Right ventricle myocardium superior (tissue), 1 donor: ENCODE measurements around the gene PTPRG. TPM values are rescaled to one million over a fixed set of nuclear protein-coding genes. Genes with fewer than 3 reads are reported as not detected.

Experiments used
- ATAC-seq: fragments of 200-7000 bp; cut with Tn5 transposase; one replicate; pipeline ENCODE4 v1.9.1; 2020; ENCODE audit warnings: mild to moderate bottlenecking; ENCODE audit not compliant: poor library complexity
- DNase-seq: peaks from one replicate; pipeline ENCODE4 v3.0.0-alpha.2; 2020
- intact Hi-C: fragments of 100-400 bp; cut with DNase I; formaldehyde crosslinking; loops from one replicate; pipeline ENCODE4 v1.11.2; 2022
- total RNA-seq: library from RNA; stranded (reverse); fragmentation: NEBNext Ultra II Directional; extraction: Animal tissue kit (Norgen Biotek cat#: 25700); gene quantifications from one replicate; pipeline ENCODE4 v1.2.1, GENCODE V29; 2021
- donor health status: DM: no; HTN: yes; CAD: no; lungs with severe emphysema.

Gene PTPRG
- total RNA-seq, 1 donor from 2014 or later = 29.7 TPM

DNA sequence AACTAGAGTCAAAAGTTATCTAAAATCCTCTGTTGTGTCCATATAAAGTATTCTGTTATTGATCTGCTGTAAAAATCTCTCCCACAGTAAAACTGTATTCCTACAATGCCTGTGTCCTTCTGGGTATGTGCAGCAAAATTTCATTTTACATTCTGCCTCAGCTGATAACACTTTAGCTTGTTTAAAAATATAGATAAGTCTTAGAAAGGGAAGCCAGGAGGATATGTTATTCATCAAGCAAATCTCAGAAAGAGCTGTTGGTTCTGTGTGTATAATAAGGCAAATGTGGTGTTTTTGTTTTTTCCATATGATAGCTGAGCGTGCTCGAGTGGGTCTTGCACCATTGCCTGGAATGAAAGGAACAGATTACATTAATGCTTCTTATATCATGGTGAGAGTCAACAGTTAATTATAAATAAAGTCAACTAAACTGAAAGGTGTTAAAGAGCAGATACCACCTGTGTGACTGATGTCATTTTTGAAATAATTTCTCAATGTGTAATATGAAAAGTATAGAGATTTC is 715.3 kb downstream of the PTPRG start:
- DNase-seq (no peak), ATAC-seq (no peak)
- intact Hi-C loops = no loop called here

GRCh38 chr3:62277450-62277849 is 716.1 kb downstream of the PTPRG start:
- ATAC-seq = no peak
- DNase-seq = no peak
- intact Hi-C loops = no loop called here

DNA sequence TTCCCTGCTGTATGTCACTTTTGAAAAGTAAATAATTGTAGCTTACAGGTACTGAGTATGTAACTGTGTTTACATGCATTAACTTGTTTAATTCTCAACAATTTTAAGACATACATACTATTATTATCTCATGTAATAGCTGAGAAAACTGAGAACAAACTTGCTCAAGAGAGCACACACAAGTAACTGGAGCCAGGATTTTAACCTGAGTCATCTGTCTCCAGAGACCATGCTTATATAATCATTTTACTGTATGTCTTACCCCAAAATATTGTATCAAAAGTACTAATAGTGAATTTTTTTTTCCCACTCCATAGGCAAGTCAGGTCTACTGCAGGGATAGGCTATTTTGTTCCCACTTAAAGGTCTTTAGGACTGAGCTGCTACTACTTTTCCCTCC is 716.6 kb downstream of the PTPRG start:
- ATAC-seq = no peak
- intact Hi-C loops = no loop called here

DNA sequence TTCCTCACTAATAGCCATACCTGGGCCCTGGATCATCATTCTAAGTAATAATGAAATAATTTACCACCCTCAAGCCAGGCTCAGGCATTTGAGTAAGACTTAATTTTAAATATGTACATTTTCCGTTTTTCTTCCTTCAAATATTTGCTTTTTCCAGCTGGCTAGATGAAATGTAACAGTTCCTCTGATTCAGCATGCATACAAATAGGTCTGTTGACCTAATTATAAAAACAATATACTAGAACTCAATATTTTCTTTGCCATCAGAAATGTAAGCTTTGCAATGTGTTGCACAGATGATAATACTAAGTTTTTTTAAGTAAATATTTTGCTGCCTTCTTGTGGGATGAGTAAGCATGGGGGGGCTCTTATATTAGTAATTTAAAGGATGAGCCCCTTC is 720.4 kb downstream of the PTPRG start:
- ATAC-seq (no peak), DNase-seq (no peak)
- intact Hi-C loops = no loop called here

More for the DNA sequence above, 716.6 kb downstream of the PTPRG start:
- DNase-seq = no peak

DNA sequence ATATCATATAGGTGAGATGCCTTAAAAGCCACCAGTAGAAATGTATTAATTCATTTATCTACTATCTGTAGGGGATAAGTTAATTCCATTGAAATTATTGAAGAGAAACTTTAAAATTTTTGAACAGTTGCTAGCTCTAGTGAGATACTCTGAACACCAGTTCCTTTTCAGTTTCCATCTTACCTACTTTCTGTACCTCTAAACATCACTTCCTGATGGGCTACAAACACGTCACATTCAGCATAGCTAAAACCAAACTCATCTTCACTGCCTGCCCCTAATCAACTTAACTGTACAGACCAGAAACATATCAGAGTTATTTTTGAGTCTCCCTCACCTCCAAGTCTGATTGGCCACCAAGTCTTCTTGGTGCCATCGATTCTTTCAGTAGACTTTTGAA is 723.1 kb downstream of the PTPRG start:
- no peak for DNase-seq
- ATAC-seq = no peak
- intact Hi-C loops = no loop called here

GRCh38 chr3:62287392-62287927 is 726.1 kb downstream of the PTPRG start:
- intact Hi-C loops = no loop called here
- no peak for DNase-seq
- ATAC-seq = no peak

DNA sequence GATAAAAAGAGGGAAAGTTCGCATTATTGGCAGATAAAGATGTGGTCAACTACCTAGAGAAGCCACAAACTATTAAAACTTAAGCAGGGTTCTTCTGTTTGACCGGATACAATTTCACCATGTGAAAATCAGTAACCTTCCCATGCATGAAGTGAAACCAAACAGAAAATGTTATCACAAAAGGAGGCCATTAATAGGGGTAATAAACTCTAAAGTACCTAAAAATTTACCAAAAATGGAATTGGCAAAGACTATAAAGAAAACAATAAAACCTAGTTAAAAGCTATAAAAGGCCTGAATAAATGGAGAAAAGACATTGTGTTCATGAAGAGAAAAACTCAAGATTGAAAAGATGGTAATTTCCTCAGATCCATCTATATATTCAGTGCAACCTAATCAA is 728.6 kb downstream of the PTPRG start:
- intact Hi-C loops = no loop called here
- ATAC-seq (no peak), DNase-seq (no peak)

- DNase-seq = no peak
- ATAC-seq = no peak
- intact Hi-C loops = no loop called here
Observed at GRCh38 chr3:62293051-62293780, 731.8 kb downstream of the PTPRG start.

DNA sequence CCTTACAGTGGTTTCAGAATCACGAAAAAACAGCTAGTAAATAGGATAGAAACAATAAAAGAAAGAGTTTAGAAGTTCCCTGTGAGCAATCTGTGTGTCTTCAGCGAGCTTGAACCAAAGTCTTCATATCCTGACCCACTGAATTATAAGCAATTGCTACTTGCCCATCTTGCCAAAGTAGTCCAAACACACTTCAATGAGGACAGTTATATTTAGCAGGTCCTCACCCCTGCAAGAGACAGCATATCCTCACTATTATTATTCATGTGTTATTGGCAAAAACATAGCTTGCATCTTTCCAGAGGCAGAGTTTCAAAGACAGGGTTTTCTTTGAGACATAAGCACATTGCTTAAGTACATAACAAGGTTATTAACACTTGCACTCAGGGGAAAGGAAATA is 734.2 kb downstream of the PTPRG start:
- DNase-seq (no peak), ATAC-seq (no peak)
- intact Hi-C loops = no loop called here

- intact Hi-C loops = no loop called here
Observed at GRCh38 chr3:62300617-62301016, 739.2 kb downstream of the PTPRG start.

DNA sequence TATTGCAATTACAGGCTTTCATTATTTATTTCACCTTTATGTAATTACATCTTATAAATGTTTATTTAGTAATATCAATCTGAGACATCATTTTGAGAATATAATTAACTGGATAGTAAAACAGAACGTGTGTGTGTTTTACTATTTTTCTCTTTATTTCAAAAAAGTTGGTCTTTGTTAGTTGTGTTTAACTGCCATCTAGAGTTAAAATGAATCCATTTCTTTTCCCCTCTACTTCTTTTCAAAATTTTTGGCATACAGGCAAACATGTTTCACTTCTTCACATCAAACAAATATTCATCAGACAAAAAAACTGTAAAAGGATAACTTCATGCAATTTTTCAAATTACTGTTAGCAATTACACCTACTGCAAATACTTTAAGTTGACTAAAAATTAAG is 750.8 kb downstream of the PTPRG start:
- DNase-seq (no peak), ATAC-seq (no peak)
- intact Hi-C loops = loop anchor here (10.0 kb wide), 1 partner anchor 97 kb away; no protein-coding TSS in a partner anchor

More at GRCh38 chr3:62300617-62301016, 739.2 kb downstream of the PTPRG start:
- ATAC-seq = no peak
- no peak for DNase-seq

- intact Hi-C loops = loop anchor here (10.0 kb wide), 1 partner anchor 102 kb away; no protein-coding TSS in a partner anchor
- DNase-seq (no peak), ATAC-seq (no peak)
Observed at GRCh38 chr3:62316525-62316924, 755.2 kb downstream of the PTPRG start.

DNA sequence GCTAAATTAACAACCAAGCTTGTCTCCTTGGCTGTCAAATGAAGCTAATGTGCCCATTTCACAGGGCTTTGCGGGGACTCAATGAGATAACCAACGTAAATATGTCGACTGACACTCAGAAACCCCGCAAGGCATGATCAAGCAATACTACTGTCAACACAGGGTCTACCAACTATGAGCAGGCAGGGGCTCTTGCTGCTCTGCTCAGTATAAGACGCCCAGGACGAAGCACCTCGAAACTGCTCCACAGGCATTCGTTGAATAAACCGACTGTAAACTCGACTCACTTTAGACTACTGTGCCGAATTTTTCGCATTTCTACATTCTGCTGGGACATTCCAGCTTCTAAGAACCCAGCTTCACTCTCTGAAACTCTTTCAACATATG is 757.0 kb downstream of the PTPRG start:
- intact Hi-C loops = loop anchor here (10.0 kb wide), 1 partner anchor 104 kb away; no protein-coding TSS in a partner anchor
- no peak for ATAC-seq
- DNase-seq = no peak

DNA sequence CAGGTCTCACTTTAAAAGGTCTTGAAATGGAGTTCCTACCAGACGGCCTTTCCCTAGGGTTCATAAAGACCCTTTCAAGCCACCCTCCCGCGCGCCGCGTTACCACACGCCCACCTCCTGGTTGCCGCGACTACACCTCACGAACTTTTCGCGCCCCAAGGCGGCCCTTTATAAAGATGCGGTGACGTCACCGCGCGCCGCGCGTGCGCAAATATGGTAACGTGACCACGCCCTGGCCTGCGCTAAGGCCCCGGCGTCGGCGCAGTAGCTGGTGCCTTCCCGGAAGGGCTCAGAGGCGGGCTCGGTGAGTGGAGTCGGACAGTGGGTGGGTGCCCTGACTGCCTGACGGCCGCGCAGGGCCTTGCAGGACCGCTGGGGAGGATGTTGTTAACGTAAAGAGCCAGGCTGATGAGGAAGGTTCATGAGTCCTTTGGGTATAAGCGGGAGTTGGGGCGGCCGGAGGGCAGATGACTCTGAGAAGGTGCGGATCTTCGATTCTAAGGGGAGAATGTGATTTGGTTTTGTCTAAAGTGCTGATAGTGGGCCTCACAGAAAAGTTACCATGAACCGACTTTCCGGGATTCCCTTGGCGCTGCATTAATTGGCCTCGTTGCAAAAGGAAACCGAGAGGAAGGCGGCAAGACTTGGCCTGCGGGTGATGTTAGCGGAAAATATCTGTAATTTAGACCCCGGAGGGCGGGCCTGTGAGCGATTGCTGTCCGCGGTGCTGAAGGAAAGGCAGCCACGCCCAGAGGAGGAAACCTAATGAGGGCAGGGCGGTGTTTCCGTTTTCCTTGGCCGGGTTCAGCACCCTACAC is 757.6 kb downstream of the PTPRG start:
- DNase-seq (peak; percentile 91), ATAC-seq (peak; percentile 98)
- intact Hi-C loops = loop anchor here (10.0 kb wide), 1 partner anchor 104 kb away; no protein-coding TSS in a partner anchor

GRCh38 chr3:62319570-62320243 is 758.3 kb downstream of the PTPRG start:
- ATAC-seq = no peak
- DNase-seq = no peak
- intact Hi-C loops = loop anchor here (10.0 kb wide), 1 partner anchor 105 kb away; no protein-coding TSS in a partner anchor

- DNase-seq (no peak), ATAC-seq (no peak)
- intact Hi-C loops = no loop called here
Observed at GRCh38 chr3:62323241-62323640, 761.9 kb downstream of the PTPRG start.

- DNase-seq = no peak
- no peak for ATAC-seq
- intact Hi-C loops = no loop called here
Observed at GRCh38 chr3:62325896-62326295, 764.5 kb downstream of the PTPRG start.

- no peak for DNase-seq
- ATAC-seq = no peak
- intact Hi-C loops = no loop called here
Observed at GRCh38 chr3:62329971-62330370, 768.6 kb downstream of the PTPRG start.

- ATAC-seq (no peak), DNase-seq (no peak)
- intact Hi-C loops = no loop called here
Observed at GRCh38 chr3:62332017-62332416, 770.6 kb downstream of the PTPRG start.
